OCI-LY1 (cell line): ENCODE results near the gene CHCHD3.
A peak's percentile ranks its signal among the peaks of the same experiment; 100 is the strongest.

Source experiments
- H2AFZ ChIP-seq: fragments of 200-600 bp; sonication (generic), shearing (Covaris generic); 2 replicates; pipeline ENCODE4 v1.6.0; 2014; ENCODE audit warnings: antibody characterized with exemption, mild to moderate bottlenecking, low read length
- H3F3A ChIP-seq: fragments of 200-600 bp; sonication (generic), shearing (Covaris generic); 2 replicates; pipeline ENCODE4 v1.6.0; 2014; ENCODE audit warnings: mild to moderate bottlenecking, antibody characterized with exemption, low read length, moderate library complexity; ENCODE audit not compliant: insufficient read depth
- H3K27ac ChIP-seq: fragments of 200-600 bp; sonication (generic); 2 replicates; pipeline ENCODE4 v1.5.1; 2014; ENCODE audit warnings: low read length, mixed run types, mild to moderate bottlenecking, low read depth; ENCODE audit not compliant: poor library complexity, severe bottlenecking
- H3K27me3 ChIP-seq: fragments of 200-600 bp; sonication (generic); 2 replicates; pipeline ENCODE4 v1.6.0; 2014; ENCODE audit warnings: antibody characterized with exemption, mild to moderate bottlenecking, low read length, moderate library complexity; ENCODE audit not compliant: insufficient read depth
- H3K36me3 ChIP-seq: fragments of 200-600 bp; sonication (generic); 2 replicates; pipeline ENCODE4 v1.6.1; 2014; ENCODE audit warnings: mild to moderate bottlenecking, antibody characterized with exemption, low read length, moderate library complexity, mixed read lengths; ENCODE audit not compliant: insufficient read depth
- H3K4me1 ChIP-seq: fragments of 200-600 bp; sonication (generic); 2 replicates; pipeline ENCODE4 v1.5.1; 2014; ENCODE audit warnings: mild to moderate bottlenecking, low read length, moderate library complexity; ENCODE audit not compliant: insufficient read depth, severe bottlenecking
- H3K4me2 ChIP-seq: fragments of 200-600 bp; sonication (generic), shearing (Covaris generic); 2 replicates; pipeline ENCODE4 v1.6.1; 2014; ENCODE audit warnings: low read length
- H3K4me3 ChIP-seq: fragments of 200-600 bp; sonication (generic); 2 replicates; pipeline ENCODE4 v1.5.1; 2014; ENCODE audit warnings: low read length, low read depth, mild to moderate bottlenecking, mixed read lengths; ENCODE audit not compliant: poor library complexity, severe bottlenecking
- H3K79me2 ChIP-seq: fragments of 200-600 bp; shearing (Covaris generic); 2 replicates; pipeline ENCODE4 v1.6.1; 2016; ENCODE audit warnings: mixed run types, low read length, mixed read lengths; ENCODE audit not compliant: insufficient read depth
- H3K9ac ChIP-seq: fragments of 200-600 bp; sonication (generic), shearing (Covaris generic); 2 replicates; pipeline ENCODE4 v1.6.1; 2014; ENCODE audit warnings: mild to moderate bottlenecking, low read length, mixed read lengths
- H3K9me2 ChIP-seq: fragments of 200-600 bp; sonication (generic), shearing (Covaris generic); 2 replicates; pipeline ENCODE4 v1.6.1; 2014; ENCODE audit warnings: low read depth, mild to moderate bottlenecking, low read length, mixed read lengths
- H3K9me3 ChIP-seq: fragments of 200-600 bp; shearing (Covaris generic); 2 replicates; pipeline ENCODE4 v1.6.1; 2014; ENCODE audit warnings: low read length, mixed read lengths
- H4K20me1 ChIP-seq: fragments of 200-600 bp; sonication (generic), shearing (Covaris generic); 2 replicates; pipeline ENCODE4 v1.6.0; 2016; ENCODE audit warnings: mild to moderate bottlenecking, low read length; ENCODE audit not compliant: insufficient read depth
- EZH2 ChIP-seq: fragments of 200-600 bp; sonication (generic), shearing (Covaris generic); IDR thresholded peaks from 2 replicates; pipeline ENCODE4 v1.8.0; 2017; ENCODE audit warnings: borderline replicate concordance, mixed run types, mild to moderate bottlenecking, antibody characterized with exemption, low read length, moderate library complexity, mixed read lengths
- TF ChIP-seq, protein P1 (sequence below): fragments of 200-600 bp; sonication (generic), shearing (Covaris generic); IDR thresholded peaks from 2 replicates; pipeline ENCODE4 v1.5.1; 2017; ENCODE audit warnings: mild to moderate bottlenecking, antibody characterized with exemption, low read length, moderate library complexity, mixed read lengths

CHCHD3 gene

DNA sequence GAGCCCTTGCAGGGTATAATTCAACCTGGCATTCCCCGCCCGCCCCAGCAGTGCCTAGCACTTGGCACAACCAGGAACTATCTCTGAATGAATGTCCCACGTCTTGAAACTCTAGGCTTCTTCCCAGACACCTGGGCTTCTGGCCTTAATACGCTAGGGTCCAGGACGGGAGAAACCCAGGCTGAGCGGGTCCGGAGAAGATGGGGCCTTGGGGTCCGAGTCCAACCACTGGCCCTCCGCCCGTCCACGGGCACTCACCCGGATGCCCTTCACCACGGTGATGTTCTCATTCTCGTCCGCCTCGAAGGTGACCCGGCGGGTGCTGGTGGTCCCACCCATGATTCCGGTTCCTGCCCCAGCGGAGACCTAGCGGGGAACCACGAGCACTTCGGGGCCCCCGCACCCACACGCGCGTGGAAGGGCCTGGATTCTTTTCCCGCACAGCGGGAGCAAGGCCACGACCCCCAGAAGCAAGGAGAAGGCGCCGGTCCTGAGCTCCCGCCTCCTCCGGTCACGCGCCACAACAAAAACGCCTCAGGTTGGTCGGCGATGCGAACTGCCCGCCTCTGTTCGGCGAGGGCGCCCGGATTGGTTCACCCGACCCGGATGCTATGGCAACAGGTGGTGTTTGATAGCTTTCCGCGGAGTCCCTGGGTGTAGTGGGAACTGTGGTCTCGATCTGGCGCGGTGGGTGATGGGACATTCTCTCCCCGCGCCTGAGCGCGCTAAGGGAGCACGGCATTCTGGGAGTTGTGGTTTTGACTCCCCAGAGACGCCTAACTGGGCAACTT, at the start of gene CHCHD3:
Gene CHCHD3, minus strand, starts transcription at position 492 of the 791 bp plus-strand sequence. Its CDS starts 153 bp downstream, at position 339.
- Histone ChIP-seq H4K20me1 (0 out of 2 replicates have a peak, but pooled peaks cover 3% of the 10 kb centered on the region), H3K27me3 (no peaks in the 10 kb centered on the region), H3K4me2 (peak within 1 kb of the TSS; percentile 99), H3K9ac (peak within 1 kb of the TSS; percentile 82), H3K79me2 (peaks cover 50% of the 10 kb centered on the region), H3K9me2 (no peaks in the 10 kb centered on the region), H3K27ac (peak within 1 kb of the TSS; percentile 54), H3K4me1 (peaks cover 32% of the 10 kb centered on the region), H3K4me3 (peak within 1 kb of the TSS; percentile 76), H3K36me3 (peaks cover 32% of the 10 kb centered on the region), H3F3A (no peaks in the 10 kb centered on the region), H3K9me3 (no peaks in the 10 kb centered on the region), H2AFZ (peak within 1 kb of the TSS; percentile 98)
- TF ChIP-seq, protein P1, sequence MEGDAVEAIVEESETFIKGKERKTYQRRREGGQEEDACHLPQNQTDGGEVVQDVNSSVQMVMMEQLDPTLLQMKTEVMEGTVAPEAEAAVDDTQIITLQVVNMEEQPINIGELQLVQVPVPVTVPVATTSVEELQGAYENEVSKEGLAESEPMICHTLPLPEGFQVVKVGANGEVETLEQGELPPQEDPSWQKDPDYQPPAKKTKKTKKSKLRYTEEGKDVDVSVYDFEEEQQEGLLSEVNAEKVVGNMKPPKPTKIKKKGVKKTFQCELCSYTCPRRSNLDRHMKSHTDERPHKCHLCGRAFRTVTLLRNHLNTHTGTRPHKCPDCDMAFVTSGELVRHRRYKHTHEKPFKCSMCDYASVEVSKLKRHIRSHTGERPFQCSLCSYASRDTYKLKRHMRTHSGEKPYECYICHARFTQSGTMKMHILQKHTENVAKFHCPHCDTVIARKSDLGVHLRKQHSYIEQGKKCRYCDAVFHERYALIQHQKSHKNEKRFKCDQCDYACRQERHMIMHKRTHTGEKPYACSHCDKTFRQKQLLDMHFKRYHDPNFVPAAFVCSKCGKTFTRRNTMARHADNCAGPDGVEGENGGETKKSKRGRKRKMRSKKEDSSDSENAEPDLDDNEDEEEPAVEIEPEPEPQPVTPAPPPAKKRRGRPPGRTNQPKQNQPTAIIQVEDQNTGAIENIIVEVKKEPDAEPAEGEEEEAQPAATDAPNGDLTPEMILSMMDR: no peak
- no peak for TF ChIP-seq EZH2

- H3K9me2 ChIP-seq: no peaks in the 10 kb centered on the region
- H3K36me3 ChIP-seq: no peaks in the 10 kb centered on the region; the same call in 1 of the 2 replicates
- H4K20me1 ChIP-seq: no peaks in the 10 kb centered on the region
- no peak overlapping the region for H3K4me3 ChIP-seq
- H2AFZ ChIP-seq: no peak overlapping the region
- no peak overlapping the region for H3K9ac ChIP-seq
- H3K4me2 ChIP-seq: no peak overlapping the region
- TF ChIP-seq EZH2: no peak
- TF ChIP-seq, protein P1: no peak
- H3K9me3 ChIP-seq: no peaks in the 10 kb centered on the region
- no peaks in the 10 kb centered on the region for H3K79me2 ChIP-seq
- H3K27ac ChIP-seq: no peak overlapping the region
- H3K4me1 ChIP-seq: no peaks in the 10 kb centered on the region
- no peaks in the 10 kb centered on the region for H3F3A ChIP-seq
- no peaks in the 10 kb centered on the region; the same call in 1 of the 2 replicates for H3K27me3 ChIP-seq
Observed at GRCh38 chr7:133130166-133130565, 48.3 kb upstream of the CHCHD3 start.

DNA sequence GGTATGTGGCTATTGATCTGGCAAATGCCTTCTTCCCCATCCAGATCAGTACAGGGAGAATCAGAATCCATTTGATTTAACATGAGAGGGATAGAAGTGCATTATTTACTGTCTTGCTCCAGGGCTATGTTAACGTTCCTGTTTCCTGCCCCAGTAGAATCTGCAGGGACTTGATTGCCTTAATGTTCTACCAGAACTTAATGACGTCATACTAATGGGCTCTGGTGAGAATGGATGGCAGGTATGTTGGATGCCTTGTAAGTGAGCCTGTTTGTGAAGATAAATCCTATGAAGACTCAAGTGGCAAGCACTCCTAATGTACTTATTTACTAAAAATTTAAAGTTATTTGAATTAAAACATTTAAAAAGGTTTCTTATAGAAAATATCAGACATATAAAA, 44.5 kb upstream of the CHCHD3 start:
- H3K4me3 ChIP-seq: no peak overlapping the region
- H2AFZ ChIP-seq: no peak overlapping the region
- no peaks in the 10 kb centered on the region for H3K79me2 ChIP-seq
- no peaks in the 10 kb centered on the region; the same call in 1 of the 2 replicates for H3K27me3 ChIP-seq
- no peak overlapping the region for H3K27ac ChIP-seq
- H4K20me1 ChIP-seq: no peaks in the 10 kb centered on the region
- no peaks in the 10 kb centered on the region for H3K9me3 ChIP-seq
- no peaks in the 10 kb centered on the region for H3K9me2 ChIP-seq
- H3K4me2 ChIP-seq: no peak overlapping the region
- no peak overlapping the region for H3K9ac ChIP-seq
- no peak for TF ChIP-seq EZH2
- TF ChIP-seq, protein P1: no peak
- H3K36me3 ChIP-seq: no peaks in the 10 kb centered on the region; the same call in 1 of the 2 replicates
- H3K4me1 ChIP-seq: no peaks in the 10 kb centered on the region
- no peaks in the 10 kb centered on the region for H3F3A ChIP-seq
